Measurements from ENCODE around the gene INTS14.

- TF ChIP-seq EZH2 (IDR thresholded peaks at IDR 0.05; ENCODE audit: borderline replicate concordance): no peak
- TF ChIP-seq CTCF (IDR thresholded peaks at IDR 0.05; ENCODE audit: poor library complexity): no peak
Measured at GRCh38 chr15:65579762-65580161, 31.2 kb downstream of the INTS14 start.

Measured in hepatocyte (in vitro differentiated cells).